Subcutaneous abdominal adipose tissue (tissue), 5 donors: ENCODE results near the gene AGER.
"Not testable (repeated sequence)": the region's sequence is repeated elsewhere in the genome, so short reads cannot be mapped to it uniquely, and the experiment has no call there.

ENCODE experiments used
- H3K27ac ChIP-seq: one replicate; pipeline ENCODE4 v1.7.0; 2013; ENCODE audit warnings: low read depth, mild to moderate bottlenecking, inconsistent platforms, low read length, moderate library complexity
- H3K27me3 ChIP-seq, 5 donors: one replicate each; pipeline ENCODE4 v1.7.0; 2013; ENCODE audit warnings: low read length in 5 of 5, inconsistent platforms in 1 of 5; ENCODE audit not compliant: control insufficient read depth in 5 of 5, insufficient read depth in 4 of 5
- H3K36me3 ChIP-seq, 5 donors: one replicate each; pipeline ENCODE4 v1.7.0; 2013; ENCODE audit warnings: low read length in 5 of 5; ENCODE audit not compliant: control insufficient read depth in 5 of 5, insufficient read depth in 5 of 5
- H3K4me1 ChIP-seq, 5 donors: one replicate each; pipeline ENCODE4 v1.7.0; 2013; ENCODE audit warnings: low read length in 5 of 5, mild to moderate bottlenecking in 3 of 5, moderate library complexity in 1 of 5; ENCODE audit not compliant: control insufficient read depth in 5 of 5, insufficient read depth in 5 of 5
- H3K4me3 ChIP-seq, 5 donors: one replicate each; pipeline ENCODE4 v1.7.0; 2013; ENCODE audit warnings: low read length in 5 of 5, low read depth in 1 of 5
- H3K9ac ChIP-seq, 5 donors: one replicate each; pipeline ENCODE4 v1.7.0; 2013; ENCODE audit warnings: low read length in 5 of 5, mild to moderate bottlenecking in 4 of 5, moderate library complexity in 3 of 5
- H3K9me3 ChIP-seq, 5 donors: one replicate each; pipeline ENCODE4 v1.7.0; 2013; ENCODE audit warnings: low read length in 5 of 5; ENCODE audit not compliant: control insufficient read depth in 5 of 5
- donor health status: healthy.
- donor health status: healthy.
- donor health status: healthy.
- donor health status: healthy.
- donor health status: healthy.

AGER gene

DNA sequence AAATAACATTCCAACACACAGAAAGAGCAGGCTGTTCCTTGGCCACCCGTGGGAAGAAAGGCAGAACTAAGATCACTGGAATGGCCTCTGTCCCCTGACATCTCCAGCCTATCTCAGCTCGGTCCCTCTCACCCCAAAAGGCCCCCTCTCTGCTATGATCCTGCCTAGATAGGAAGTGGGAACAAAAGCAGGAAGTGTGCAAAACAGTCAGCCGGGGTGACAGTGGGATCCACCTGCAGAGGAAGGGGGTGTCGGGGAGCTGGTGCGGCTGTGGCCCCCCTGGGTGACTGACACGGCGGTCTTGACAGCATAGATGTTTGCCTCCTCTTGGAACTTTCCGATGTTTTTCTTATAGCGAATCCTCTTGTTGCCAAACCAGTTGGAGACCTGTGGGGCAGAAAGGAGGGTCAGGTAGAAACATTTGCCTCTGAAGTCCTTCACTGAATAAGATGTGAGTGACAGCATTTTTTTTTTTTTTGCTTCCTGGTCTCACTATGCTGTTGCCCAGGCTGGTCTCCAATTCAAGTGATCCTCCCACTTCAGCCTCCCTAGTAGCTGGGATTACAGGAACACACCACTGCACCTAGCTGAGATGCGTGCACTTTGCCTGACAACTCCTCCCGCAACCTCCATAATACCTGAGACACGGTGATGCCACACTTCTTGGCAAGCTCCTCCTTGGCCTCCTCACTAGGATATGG, 3.1 kb upstream of the AGER start:
- H3K9ac ChIP-seq, result peak overlapping the region in 2 of 5 donors; percentile 39 to 52
- no peaks in the 10 kb centered on the region for H3K27me3 ChIP-seq
- H3K4me3 ChIP-seq, result no peak overlapping the region
- H3K27ac ChIP-seq, result peak overlapping the region; percentile 97
- H3K9me3 ChIP-seq, result no peaks in the 10 kb centered on the region
- peaks cover 0 to 44% (median 29%) of the 10 kb centered on the region in 5 donors for H3K36me3 ChIP-seq
- peaks cover 13 to 76% (median 61%) of the 10 kb centered on the region in 5 donors for H3K4me1 ChIP-seq

DNA sequence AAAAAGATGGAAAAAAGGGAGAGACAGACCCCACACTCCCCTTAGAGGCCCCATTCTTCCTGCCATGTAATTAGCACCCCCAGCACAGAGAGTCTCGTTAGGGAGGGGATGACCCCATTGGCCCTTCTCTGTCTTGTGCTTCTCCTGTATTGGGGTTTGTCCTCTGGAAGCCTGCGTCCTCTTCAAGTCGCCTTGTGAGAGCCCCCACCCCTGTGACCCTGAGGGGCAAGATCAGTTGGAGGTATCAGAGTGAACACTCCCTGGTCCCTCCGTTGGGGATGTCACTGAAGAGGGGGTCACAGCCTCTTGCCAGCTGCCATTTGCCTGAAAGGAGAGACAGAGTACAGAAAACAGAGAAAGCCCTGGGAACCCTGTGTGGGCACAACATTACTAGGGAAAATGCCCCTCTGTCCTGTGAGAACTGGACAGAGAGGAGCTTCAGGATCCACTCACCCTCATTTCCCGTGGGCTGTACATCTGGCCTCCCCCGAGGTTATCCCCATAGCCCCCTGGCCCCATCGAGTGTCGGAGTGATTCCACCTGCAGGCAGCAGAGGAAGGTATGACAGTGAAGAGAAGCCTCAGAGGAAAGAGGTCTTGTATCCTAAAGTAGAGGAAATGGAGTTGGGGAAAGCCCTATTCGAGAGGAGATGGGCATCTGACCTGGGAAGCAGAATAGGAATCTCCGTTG, 2.2 kb upstream of the AGER start:
- Histone ChIP-seq H3K4me1 (peaks cover 13 to 67% (median 58%) of the 10 kb centered on the region in 5 donors), H3K36me3 (peaks cover 0 to 51% (median 32%) of the 10 kb centered on the region in 5 donors), H3K9ac (peak overlapping the region in 3 of 5 donors; percentile 35 to 62 (median 39)), H3K27ac (peak overlapping the region; percentile 97)
- H3K27me3 ChIP-seq, H3K9me3 ChIP-seq, H3K4me3 ChIP-seq: not testable (repeated sequence)

DNA sequence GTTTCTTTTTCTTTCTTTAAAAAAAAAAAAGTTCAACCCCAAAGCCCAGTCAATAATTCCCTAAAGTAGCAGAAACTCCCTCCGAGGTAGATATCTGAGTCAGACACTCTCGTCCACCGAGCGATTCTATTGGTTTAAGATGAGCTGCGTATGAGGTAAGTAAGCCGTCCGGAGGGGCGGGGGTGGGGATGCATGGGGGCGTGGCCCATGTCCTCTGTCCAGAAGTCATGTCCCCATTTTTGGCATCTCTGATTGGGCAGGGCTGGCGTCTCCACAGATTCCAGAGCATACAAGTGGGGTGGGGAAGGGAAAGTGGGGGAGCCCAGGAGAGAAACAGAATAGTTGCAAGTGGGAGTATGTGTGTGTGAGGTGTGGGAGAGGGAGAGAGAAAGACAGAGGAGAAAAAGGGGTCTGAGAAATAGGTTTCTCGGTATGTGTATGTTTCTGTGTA, 1.7 kb upstream of the AGER start:
- not testable (repeated sequence) for H3K9me3 ChIP-seq, H3K27me3 ChIP-seq, H3K4me3 ChIP-seq
- Histone ChIP-seq H3K36me3 (peaks cover 0 to 57% (median 38%) of the 10 kb centered on the region in 5 donors), H3K9ac (peak overlapping the region in 2 of 5 donors; percentile 35 to 62), H3K27ac (peak overlapping the region; percentile 97), H3K4me1 (peaks cover 9 to 61% (median 52%) of the 10 kb centered on the region in 5 donors)

DNA sequence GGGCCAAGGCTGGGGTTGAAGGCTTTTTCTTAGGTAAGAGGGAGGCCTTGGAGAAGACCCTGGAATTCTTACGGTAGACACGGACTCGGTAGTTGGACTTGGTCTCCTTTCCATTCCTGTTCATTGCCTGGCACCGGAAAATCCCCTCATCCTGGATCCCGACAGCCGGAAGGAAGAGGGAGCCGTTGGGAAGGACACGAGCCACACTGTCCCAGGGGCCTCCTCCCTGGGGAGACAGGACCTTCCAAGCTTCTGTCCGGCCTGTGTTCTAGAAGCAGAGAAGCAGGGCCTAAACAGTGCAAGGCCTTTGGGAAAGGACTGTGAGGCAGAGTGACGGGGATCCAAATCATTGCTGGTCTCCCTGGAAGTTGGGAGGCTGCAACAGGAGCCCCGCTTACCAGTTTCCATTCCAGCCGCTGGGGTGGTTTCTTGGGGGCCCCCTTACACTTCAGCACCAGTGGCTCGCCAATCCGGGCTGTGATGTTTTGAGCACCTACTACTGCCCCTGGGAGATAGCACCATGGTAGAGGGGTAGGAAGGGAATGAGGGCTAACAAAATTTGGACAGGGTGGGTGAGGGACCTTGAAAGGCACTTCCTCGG, 470 bp downstream of the AGER start:
- peak overlapping the region in 1 of 5 donors; percentile 41 for H3K9ac ChIP-seq
- H3K36me3 ChIP-seq, result peaks cover 0 to 64% (median 41%) of the 10 kb centered on the region in 5 donors
- no peaks in the 10 kb centered on the region for H3K9me3 ChIP-seq
- H3K27me3 ChIP-seq, result no peaks in the 10 kb centered on the region
- peak overlapping the region; percentile 63 for H3K27ac ChIP-seq
- H3K4me3 ChIP-seq, result no peak overlapping the region
- peaks cover 5 to 62% (median 53%) of the 10 kb centered on the region in 5 donors for H3K4me1 ChIP-seq

- Histone ChIP-seq H3K4me3 (no peak overlapping the region), H3K9ac (peak overlapping the region in 1 of 5 donors; percentile 41), H3K4me1 (peaks cover 6 to 59% (median 48%) of the 10 kb centered on the region in 5 donors)
Measured at GRCh38 chr6:32183030-32183429, 1.0 kb downstream of the AGER start.

DNA sequence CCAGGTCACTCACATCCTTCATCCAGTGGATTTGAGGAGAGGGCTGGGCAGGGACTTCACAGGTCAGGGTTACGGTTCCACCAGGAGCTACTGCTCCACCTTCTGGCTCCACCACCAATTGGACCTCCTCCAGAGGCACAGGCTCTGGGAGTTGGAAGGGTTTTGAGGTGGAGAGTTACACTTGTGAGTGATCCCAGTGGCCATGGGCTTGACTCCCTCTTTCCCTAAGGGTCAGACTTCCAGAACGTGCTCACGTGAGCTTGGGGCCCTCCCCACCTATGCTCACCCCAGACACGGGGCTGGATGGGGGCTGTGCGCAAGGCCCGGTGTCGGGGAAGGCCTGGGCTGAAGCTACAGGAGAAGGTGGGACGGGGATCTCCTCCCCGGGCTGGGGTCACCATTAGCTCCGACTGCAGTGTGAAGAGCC, 1.5 kb downstream of the AGER start:
- Histone ChIP-seq H3K9me3 (no peaks in the 10 kb centered on the region), H3K27ac (peak overlapping the region; percentile 63)

More at GRCh38 chr6:32183030-32183429, 1.0 kb downstream of the AGER start:
- Histone ChIP-seq H3K36me3 (peaks cover 0 to 64% (median 41%) of the 10 kb centered on the region in 5 donors), H3K27me3 (no peaks in the 10 kb centered on the region), H3K27ac (peak overlapping the region; percentile 63), H3K9me3 (no peaks in the 10 kb centered on the region)

DNA sequence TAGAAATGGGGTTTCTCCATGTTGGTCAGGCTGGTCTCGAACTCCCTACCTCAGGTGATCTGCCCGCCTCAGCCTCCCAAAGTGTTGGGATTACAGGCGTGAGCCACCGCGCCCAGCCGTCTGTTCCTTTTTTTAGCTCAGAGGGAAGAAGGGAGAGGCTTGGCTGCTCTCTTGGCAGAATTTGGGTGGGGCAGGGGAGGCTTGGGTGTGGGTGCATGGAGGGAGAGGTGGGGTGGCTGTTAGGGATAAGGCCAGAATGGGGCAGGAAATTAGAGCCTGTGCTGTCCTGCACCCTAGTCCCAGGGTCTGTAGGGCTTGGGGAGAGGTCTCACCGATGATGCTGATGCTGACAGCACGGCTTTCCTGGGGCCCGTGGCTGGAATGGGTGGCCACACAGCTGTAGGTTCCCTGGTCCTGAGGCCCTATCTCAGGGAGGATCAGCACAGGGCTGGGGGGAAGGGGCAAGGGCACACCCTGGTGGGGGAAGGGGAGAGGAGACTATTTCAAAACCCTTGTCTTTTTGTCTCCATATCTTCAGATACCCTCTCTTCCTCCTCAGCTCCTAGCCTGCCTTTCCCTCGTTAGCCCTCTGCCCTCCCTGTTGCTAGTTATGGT, 2.0 kb downstream of the AGER start:
- Histone ChIP-seq H3K4me1 (peaks cover 8 to 59% (median 45%) of the 10 kb centered on the region in 5 donors), H3K27ac (peak overlapping the region; percentile 63), H3K27me3 (no peaks in the 10 kb centered on the region), H3K36me3 (peaks cover 0 to 54% (median 32%) of the 10 kb centered on the region in 5 donors), H3K9ac (peak overlapping the region in 1 of 5 donors; percentile 13), H3K9me3 (no peaks in the 10 kb centered on the region), H3K4me3 (no peak overlapping the region)

More for the DNA sequence above, 1.5 kb downstream of the AGER start:
- Histone ChIP-seq H3K4me3 (no peak overlapping the region), H3K9ac (peak overlapping the region in 2 of 5 donors; percentile 13 to 48), H3K4me1 (peaks cover 7 to 59% (median 44%) of the 10 kb centered on the region in 5 donors), H3K27me3 (no peaks in the 10 kb centered on the region), H3K36me3 (peaks cover 0 to 59% (median 38%) of the 10 kb centered on the region in 5 donors)

DNA sequence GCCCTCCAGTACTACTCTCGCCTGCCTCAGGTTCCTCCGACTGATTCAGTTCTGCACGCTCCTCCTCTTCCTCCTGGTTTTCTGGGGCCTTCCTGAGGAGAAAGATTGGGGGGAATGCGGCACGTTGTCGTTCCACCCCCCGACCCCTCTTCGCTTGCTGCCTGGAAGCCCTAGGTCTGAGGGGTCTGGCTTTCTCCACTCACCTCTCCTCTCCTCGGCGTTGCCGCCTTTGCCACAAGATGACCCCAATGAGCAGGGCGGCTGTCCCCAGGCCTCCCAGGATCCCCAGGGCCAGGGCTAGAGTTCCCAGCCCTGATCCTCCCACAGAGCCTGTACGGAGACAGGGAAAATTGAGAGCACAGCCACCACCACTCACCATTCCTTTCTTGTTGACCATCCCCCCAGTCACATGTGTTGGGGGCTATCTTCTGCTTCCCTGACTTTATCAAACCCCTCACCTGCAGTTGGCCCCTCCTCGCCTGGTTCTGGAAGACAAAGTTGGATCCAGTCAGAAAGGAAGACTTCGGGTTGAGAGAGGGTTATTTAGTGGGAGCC, 2.8 kb downstream of the AGER start:
- H3K27ac ChIP-seq, result no peak overlapping the region
- H3K4me3 ChIP-seq, result no peak overlapping the region
- H3K36me3 ChIP-seq, result peaks cover 0 to 46% (median 28%) of the 10 kb centered on the region in 5 donors
- no peak overlapping the region for H3K9ac ChIP-seq
- H3K27me3 ChIP-seq, result no peaks in the 10 kb centered on the region
- peaks cover 10 to 59% (median 45%) of the 10 kb centered on the region in 5 donors for H3K4me1 ChIP-seq
- no peaks in the 10 kb centered on the region for H3K9me3 ChIP-seq

- Histone ChIP-seq H3K36me3 (peaks cover 0 to 42% (median 28%) of the 10 kb centered on the region in 5 donors), H3K4me1 (peaks cover 14 to 65% (median 51%) of the 10 kb centered on the region in 5 donors)
Measured at GRCh38 chr6:32179766-32180405, 4.2 kb downstream of the AGER start.

More at GRCh38 chr6:32179766-32180405, 4.2 kb downstream of the AGER start:
- no peaks in the 10 kb centered on the region for H3K9me3 ChIP-seq
- peak overlapping the region; percentile 93 for H3K27ac ChIP-seq
- peak overlapping the region in 1 of 5 donors; percentile 20 for H3K9ac ChIP-seq
- no peaks in the 10 kb centered on the region for H3K27me3 ChIP-seq
- H3K4me3 ChIP-seq, result peak overlapping the region in 1 of 5 donors; percentile 93
